Esophagus squamous epithelium (tissue), 5 donors: ENCODE results near the gene KBTBD4. TPM values are rescaled to one million over a fixed set of nuclear protein-coding genes. Genes with fewer than 3 reads are reported as not detected.

Source experiments
- DNase-seq: peaks from one replicate; lab custom pipeline; 2025; lab: John Stamatoyannopoulos, UW
- H3K27ac ChIP-seq, 4 donors: fragments of 200-600 bp; sonication (generic); one replicate each; pipeline ENCODE4 v1.5.1; 2016 to 2019; ENCODE audit warnings: mild to moderate bottlenecking in 1 of 4
- H3K27me3 ChIP-seq, 4 donors: fragments of 200-600 bp; sonication (generic); 1 replicate in 3 of 4; 2 replicates in 1 of 4; pipeline versions ENCODE4 v1.5.1 to v1.6.0; 2017 to 2021; ENCODE audit warnings: antibody characterized with exemption in 1 of 4
- H3K36me3 ChIP-seq, 3 donors: fragments of 200-600 bp; sonication (generic); one replicate each; pipeline ENCODE4 v1.5.1; 2016 to 2019
- H3K4me1 ChIP-seq, 3 donors: fragments of 200-600 bp; sonication (generic); one replicate each; pipeline ENCODE4 v1.5.1; 2017 to 2019
- H3K4me3 ChIP-seq, 4 donors: fragments of 200-600 bp; sonication (generic); 1 replicate in 3 of 4; 2 replicates in 1 of 4; pipeline ENCODE4 v1.5.1; 2016 to 2019; ENCODE audit warnings: mild to moderate bottlenecking in 2 of 4, moderate library complexity in 1 of 4
- H3K9me3 ChIP-seq, 3 donors: fragments of 200-600 bp; sonication (generic); one replicate each; pipeline ENCODE4 v1.5.1; 2016 to 2019
- CTCF ChIP-seq, 6 experiments: fragments of 450-650 bp in 4 of 6; fragments of 200-600 bp in 2 of 6; sonication (generic) in 2 of 6; IDR thresholded peaks; one replicate each; pipeline ENCODE4 v1.5.1; 2016 to 2019; ENCODE audit warnings: antibody characterized with exemption in 6 of 6, mild to moderate bottlenecking in 4 of 6, moderate library complexity in 4 of 6
- POLR2A ChIP-seq, 4 donors: fragments of 450-650 bp; IDR thresholded peaks; one replicate each; pipeline ENCODE4 v1.6.1; 2017; ENCODE audit warnings: antibody characterized with exemption in 4 of 4, mild to moderate bottlenecking in 4 of 4, moderate library complexity in 3 of 4
- WGBS, 2 donors: methylation state at CpG; one replicate each; pipeline ENCODE4 v1.1.5; 2018; 5-methylcytosine and 5-hydroxymethylcytosine counted together
- intact Hi-C: fragments of 100-400 bp; cut with DNase I; formaldehyde crosslinking; loops from one replicate; pipeline ENCODE4 v1.15.0; 2022
- total RNA-seq, 4 donors: library from RNA; depleted of rRNA; stranded (reverse); fragments of >200 nt; gene quantifications; one replicate each; pipeline ENCODE4 v1.1.0, GENCODE V29; 2016
- donor health status: DM: yes; HTN: yes; CAD: no.

KBTBD4 gene
- total RNA-seq, 4 donors from 2014 or later = 12.4 to 22.7 (median 16.0) TPM

- Histone ChIP-seq H3K27ac (no peak overlapping the region), H3K36me3 (peaks cover 23 to 75% (median 24%) of the 10 kb centered on the region in 3 donors), H3K27me3 (no peaks in the 10 kb centered on the region), H3K4me3 (peak overlapping the region in 3 of 4 donors; percentile 88 to 97 (median 97)), H3K9me3 (no peaks in the 10 kb centered on the region), H3K4me1 (peaks cover 11 to 48% (median 23%) of the 10 kb centered on the region in 3 donors)
- no peak for TF ChIP-seq POLR2A (IDR thresholded peaks at IDR 0.05)
- TF ChIP-seq CTCF (IDR thresholded peaks at IDR 0.05) = no peak
- WGBS, 2 donors = 70% methylated on average over 9 to 11 of the region's 13 CpGs
- DNase-seq = no peak
- intact Hi-C loops = no loop called here
These were observed 1.2 kb downstream of the KBTBD4 start for GRCh38 chr11:47577460-47578041.

- H3K4me3 ChIP-seq = no peak overlapping the region
- DNase-seq = no peak
- H3K9me3 ChIP-seq = no peaks in the 10 kb centered on the region
- no peak for TF ChIP-seq CTCF (IDR thresholded peaks at IDR 0.05)
- no peak for TF ChIP-seq POLR2A (IDR thresholded peaks at IDR 0.05)
- no peak overlapping the region for H3K27ac ChIP-seq
- peaks cover 8 to 93% (median 15%) of the 10 kb centered on the region in 3 donors for H3K36me3 ChIP-seq
- intact Hi-C loops = no loop called here
- H3K4me1 ChIP-seq = peaks cover 9 to 43% (median 15%) of the 10 kb centered on the region in 3 donors
- no peaks in the 10 kb centered on the region for H3K27me3 ChIP-seq
- 57 to 67% methylated on average over 7 to 10 of the region's 11 CpGs for WGBS, 2 donors
These were observed 5.4 kb downstream of the KBTBD4 start for GRCh38 chr11:47573321-47573720.

- H3K27ac ChIP-seq = no peak overlapping the region
- no peak for DNase-seq
- H3K36me3 ChIP-seq = peaks cover 8 to 97% (median 15%) of the 10 kb centered on the region in 3 donors
- peaks cover 4 to 38% (median 10%) of the 10 kb centered on the region in 3 donors for H3K4me1 ChIP-seq
- H3K27me3 ChIP-seq = no peaks in the 10 kb centered on the region
- intact Hi-C loops = no loop called here
- WGBS, 2 donors = 35 to 50% methylated on average over 3 of the region's 8 CpGs
- TF ChIP-seq POLR2A (IDR thresholded peaks at IDR 0.05) (no peak), CTCF (IDR thresholded peaks at IDR 0.05) (no peak)
- H3K4me3 ChIP-seq = no peak overlapping the region
- H3K9me3 ChIP-seq = no peaks in the 10 kb centered on the region
These were observed 6.0 kb downstream of the KBTBD4 start for GRCh38 chr11:47572715-47573255.

DNA sequence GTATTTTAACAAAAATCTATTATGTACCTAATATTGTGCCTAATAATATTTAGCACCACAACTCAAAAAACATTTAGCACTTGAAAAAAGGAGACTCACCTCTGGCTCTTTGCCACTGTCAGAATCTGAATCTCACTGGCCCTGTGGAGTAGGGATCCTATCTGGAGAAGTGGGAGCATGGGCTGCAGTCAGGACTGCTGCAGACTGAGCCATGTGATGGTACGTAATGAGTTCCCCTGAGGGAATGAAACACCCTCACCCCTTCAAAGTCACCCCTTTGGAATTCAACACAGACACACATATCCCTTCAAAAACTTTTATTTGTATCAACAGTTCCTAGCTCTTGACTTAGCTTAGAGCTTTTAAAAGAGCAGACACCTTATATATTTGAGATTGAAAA is 6.9 kb downstream of the KBTBD4 start:
- intact Hi-C loops = no loop called here
- no peaks in the 10 kb centered on the region for H3K27me3 ChIP-seq
- 50 to 86% methylated on average over 1 of the region's 1 CpG for WGBS, 2 donors
- H3K4me3 ChIP-seq = no peak overlapping the region
- H3K4me1 ChIP-seq = peaks cover 0 to 32% (median 1%) of the 10 kb centered on the region in 3 donors
- H3K36me3 ChIP-seq = peaks cover 8 to 89% (median 15%) of the 10 kb centered on the region in 3 donors
- no peak overlapping the region for H3K27ac ChIP-seq
- no peak for TF ChIP-seq POLR2A (IDR thresholded peaks at IDR 0.05)
- no peak for TF ChIP-seq CTCF (IDR thresholded peaks at IDR 0.05)
- no peaks in the 10 kb centered on the region for H3K9me3 ChIP-seq
- DNase-seq = no peak

GRCh38 chr11:47571357-47571729 is 7.4 kb downstream of the KBTBD4 start:
- no peaks in the 10 kb centered on the region for H3K27me3 ChIP-seq
- 61 to 68% methylated on average over 4 of the region's 4 CpGs for WGBS, 2 donors
- peaks cover 8 to 84% (median 15%) of the 10 kb centered on the region in 3 donors for H3K36me3 ChIP-seq
- no peaks in the 10 kb centered on the region for H3K9me3 ChIP-seq
- peaks cover 0 to 33% (median 0%) of the 10 kb centered on the region in 3 donors for H3K4me1 ChIP-seq
- intact Hi-C loops = no loop called here
- TF ChIP-seq CTCF (IDR thresholded peaks at IDR 0.05) (no peak), POLR2A (IDR thresholded peaks at IDR 0.05) (no peak)
- no peak for DNase-seq
- no peak overlapping the region for H3K27ac ChIP-seq
- no peak overlapping the region for H3K4me3 ChIP-seq
